Mononuclear cell (primary cell): ENCODE data around the gene ANKH. TPM values are rescaled to one million over a fixed set of nuclear protein-coding genes. Genes with fewer than 3 reads are reported as not detected.
"Not testable (repeated sequence)": the region's sequence is repeated elsewhere in the genome, so short reads cannot be mapped to it uniquely, and the experiment has no call there.

ENCODE experiments used
- H3K27me3 ChIP-seq: 2 replicates; pipeline ENCODE4 v1.6.0; 2011; ENCODE audit warnings: low read length, control low read depth; ENCODE audit not compliant: insufficient read depth
- H3K4me1 ChIP-seq: 2 replicates; pipeline ENCODE4 v1.5.1; 2011; ENCODE audit warnings: mild to moderate bottlenecking, low read length, control low read depth; ENCODE audit not compliant: insufficient read depth
- H3K4me3 ChIP-seq: 2 replicates; pipeline ENCODE4 v1.5.1; 2011; ENCODE audit warnings: mild to moderate bottlenecking, low read length, moderate library complexity
- H3K9me3 ChIP-seq: 2 replicates; pipeline ENCODE4 v1.5.1; 2011; ENCODE audit warnings: low read depth, mild to moderate bottlenecking, control low read depth, low read length
- total RNA-seq: library from RNA; depleted of rRNA; stranded (reverse); fragments of >200 nt; gene quantifications from one replicate; pipeline ENCODE4 v1.2.3, GENCODE V29; 2012

ANKH gene
- total RNA-seq, 1 donor = 35.7 TPM

DNA sequence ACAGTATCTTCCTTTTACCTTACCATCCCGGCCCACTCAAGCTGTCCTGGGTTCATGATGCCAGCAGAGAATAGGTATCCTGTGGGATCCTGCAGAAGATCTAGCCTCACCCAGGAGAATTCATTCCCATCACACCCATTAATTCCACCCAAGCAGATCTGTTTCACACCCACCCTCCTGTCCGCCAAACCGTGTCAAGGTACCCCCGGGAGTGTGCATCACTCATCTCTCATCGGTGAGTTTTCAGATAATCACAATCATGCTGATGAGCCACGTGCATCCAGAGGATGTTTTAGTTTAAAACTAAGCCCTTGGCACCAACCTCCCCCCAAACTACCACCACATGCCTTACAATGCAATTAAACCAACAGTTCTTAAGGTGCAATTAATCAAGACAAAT is 18.8 kb downstream of the ANKH start:
- Histone ChIP-seq H3K4me3 (no peak overlapping the region), H3K4me1 (peaks cover 14% of the 10 kb centered on the region), H3K27me3 (no peaks in the 10 kb centered on the region), H3K9me3 (no peaks in the 10 kb centered on the region)

DNA sequence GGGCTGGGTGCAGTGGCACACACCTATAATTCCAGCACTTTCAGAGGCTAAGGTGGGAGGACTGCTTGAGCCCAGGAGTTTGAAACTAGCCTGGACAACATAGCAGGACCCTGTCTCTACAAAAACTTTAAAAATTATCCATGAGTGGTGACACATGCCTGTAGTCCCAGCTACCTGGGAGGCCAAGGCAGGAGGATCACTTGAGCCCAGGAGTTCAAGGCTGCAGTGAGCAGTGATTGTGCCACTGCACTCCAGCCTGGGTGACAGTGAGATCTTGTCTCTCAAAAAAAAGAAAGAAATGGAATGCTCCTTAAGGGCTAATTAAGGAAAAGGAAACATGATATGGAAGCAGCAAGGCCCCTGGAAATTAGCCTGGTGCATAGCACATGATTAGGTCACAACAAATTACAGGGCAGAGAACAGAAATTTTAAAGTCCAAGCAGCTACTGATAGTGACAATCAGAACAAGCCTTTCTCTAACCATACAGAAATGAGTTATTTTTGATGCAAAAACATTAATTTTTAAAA is 19.5 kb downstream of the ANKH start:
- no peaks in the 10 kb centered on the region for H3K27me3 ChIP-seq
- peaks cover 14% of the 10 kb centered on the region for H3K4me1 ChIP-seq
- H3K4me3 ChIP-seq = no peak overlapping the region
- H3K9me3 ChIP-seq = no peaks in the 10 kb centered on the region

DNA sequence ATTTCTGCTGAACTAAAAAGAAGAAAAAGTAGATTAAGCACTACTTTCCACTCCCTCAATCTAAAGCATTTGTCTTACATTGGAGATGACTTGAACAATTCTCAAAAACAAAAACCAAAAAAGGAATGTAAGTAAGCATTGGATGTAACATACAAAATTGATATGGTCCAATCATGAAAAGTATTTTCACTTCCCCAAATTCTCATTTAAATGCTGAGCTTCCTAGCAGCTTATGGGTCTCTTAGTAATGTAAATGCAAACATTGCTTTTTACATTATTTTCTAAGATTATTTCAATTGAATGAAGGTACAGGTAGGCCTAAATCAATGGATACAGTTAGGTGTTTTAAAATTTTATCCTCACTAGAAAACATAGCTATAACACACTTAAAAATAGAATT is 20.0 kb downstream of the ANKH start:
- H3K4me1 ChIP-seq = peaks cover 10% of the 10 kb centered on the region
- no peaks in the 10 kb centered on the region for H3K27me3 ChIP-seq
- H3K9me3 ChIP-seq = no peaks in the 10 kb centered on the region
- no peak overlapping the region for H3K4me3 ChIP-seq

DNA sequence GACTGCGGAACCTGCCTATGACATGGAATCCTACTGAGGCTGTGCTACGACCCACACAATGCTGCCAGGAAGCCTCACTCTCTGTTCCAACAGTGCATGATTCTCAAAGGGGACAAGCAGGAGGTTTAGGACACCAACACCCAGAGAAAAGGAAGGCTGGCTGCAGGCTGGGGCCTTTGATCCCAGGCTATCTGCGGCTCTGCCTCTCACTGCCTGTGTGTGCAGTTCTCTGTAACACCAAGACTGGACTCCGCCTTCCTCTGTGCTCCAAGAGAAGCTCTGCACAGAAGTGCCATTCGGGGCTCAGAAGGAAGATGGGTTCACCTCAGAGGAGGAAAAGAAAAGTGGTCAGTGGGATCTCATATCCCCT is 20.5 kb downstream of the ANKH start:
- Histone ChIP-seq H3K4me1 (peaks cover 8% of the 10 kb centered on the region), H3K9me3 (no peaks in the 10 kb centered on the region), H3K27me3 (no peaks in the 10 kb centered on the region), H3K4me3 (no peak overlapping the region)

DNA sequence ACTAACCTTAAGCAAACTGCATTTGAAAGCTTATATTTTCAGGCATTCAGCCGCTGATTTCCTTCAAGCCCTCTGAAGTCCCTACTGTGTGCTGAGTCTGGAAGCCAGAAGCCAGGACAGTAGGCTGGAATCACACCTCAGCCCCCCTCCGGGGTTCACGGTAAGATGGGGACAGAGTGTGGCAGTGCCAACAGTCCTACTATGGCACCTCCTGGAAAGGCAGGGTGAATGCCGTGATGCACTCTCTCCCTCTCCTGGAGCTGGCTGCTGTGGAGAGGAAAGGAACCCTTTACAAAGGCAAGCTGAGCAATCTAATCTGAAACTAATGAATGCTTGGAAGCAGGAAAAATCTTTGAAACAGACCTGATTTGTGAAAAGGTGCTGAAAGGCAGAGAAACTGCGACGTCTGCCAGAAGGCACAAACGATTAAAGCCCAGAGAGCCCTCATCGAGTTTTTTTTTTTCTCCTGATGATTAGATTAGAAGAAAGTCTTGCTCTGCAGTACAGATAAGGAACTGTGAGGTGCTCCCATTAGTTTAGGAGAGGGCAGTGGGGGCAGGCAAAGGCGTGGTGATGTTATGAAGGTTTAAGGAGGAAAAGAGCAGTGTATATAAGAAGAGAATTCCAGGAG is 21.0 kb downstream of the ANKH start:
- Histone ChIP-seq H3K4me3 (no peak overlapping the region), H3K27me3 (no peaks in the 10 kb centered on the region), H3K4me1 (peaks cover 8% of the 10 kb centered on the region), H3K9me3 (no peaks in the 10 kb centered on the region)

DNA sequence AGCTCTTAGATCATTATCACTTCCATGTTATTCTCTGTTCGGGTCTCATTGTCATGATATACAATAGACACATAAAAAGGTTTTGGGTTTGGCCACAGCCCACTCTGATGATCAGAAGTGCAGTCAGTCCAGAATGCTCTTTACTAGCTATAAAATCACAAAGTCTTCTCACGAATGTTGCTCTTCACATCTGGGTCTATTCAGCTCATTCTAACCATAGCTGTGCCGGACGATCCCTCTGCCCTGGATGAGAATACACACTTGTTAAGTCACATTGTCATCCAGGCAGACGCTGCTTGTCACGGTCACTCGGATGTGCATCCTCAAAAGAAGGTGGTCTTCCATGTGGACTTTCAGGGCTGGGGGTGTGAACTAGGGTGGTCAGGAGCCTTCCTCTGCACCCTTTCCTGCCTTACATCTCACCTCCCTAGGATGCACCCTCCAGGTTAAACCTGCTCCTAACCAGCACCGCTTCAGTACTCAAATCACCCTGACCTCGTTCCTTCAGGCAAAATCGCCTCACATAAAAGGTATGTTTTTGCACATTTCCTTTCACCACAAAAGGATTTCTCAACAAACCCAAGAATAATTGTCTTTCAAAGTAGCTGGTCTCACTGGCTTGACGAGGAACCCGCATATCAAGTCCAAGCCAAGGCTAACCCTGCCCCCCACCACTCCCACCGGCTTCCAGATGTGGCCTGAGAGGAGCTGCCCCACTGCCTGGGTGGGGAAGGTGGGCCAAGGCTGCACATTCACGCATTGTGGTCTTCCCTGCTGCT is 21.9 kb downstream of the ANKH start:
- H3K4me3 ChIP-seq = no peak overlapping the region
- H3K27me3 ChIP-seq = no peaks in the 10 kb centered on the region

DNA sequence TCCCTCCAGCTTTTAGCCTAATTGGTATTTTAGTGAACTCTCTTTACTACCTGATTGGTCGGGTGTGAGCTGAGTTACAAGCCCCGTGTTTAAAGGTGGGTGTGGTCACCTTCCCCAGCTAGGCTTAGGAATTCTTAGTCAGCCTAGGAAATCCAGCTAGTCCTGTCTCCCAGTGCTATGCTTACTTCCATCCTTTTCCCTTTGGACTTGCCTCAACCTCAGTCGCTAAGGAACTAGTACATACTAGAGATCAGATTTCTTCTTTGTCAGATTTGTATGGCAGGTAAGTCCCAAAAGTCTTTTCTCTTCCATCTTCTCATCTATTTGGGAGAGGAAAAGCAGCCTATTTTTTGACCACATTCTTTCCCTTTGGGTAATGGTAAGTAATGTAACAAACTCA is 22.6 kb downstream of the ANKH start:
- H3K4me1 ChIP-seq, H3K9me3 ChIP-seq, H3K27me3 ChIP-seq, H3K4me3 ChIP-seq: not testable (repeated sequence)

More for the DNA sequence above, 21.9 kb downstream of the ANKH start:
- Histone ChIP-seq H3K9me3 (no peaks in the 10 kb centered on the region), H3K4me1 (peaks cover 3% of the 10 kb centered on the region)

DNA sequence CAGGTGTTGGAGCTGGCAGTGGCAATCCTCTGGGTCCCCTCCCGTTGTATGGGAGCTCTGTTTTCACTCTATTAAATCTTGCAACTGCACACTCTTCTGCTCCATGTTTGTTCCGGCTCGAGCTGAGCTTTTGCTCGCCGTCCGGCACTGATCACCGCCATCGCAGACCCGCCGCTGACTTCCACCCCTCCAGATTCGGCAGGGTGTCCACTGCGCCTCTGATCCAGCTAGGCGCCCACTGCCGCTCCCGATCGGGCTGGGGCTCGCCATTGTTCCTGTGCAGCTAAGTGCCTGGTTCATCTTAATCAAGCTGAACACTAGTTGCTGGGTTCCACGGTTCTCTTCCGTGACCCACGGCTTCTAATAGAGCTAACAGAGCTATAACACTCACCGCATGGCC is 23.2 kb downstream of the ANKH start:
- Histone ChIP-seq H3K4me3 (no peak overlapping the region), H3K27me3 (no peaks in the 10 kb centered on the region), H3K4me1 (no peaks in the 10 kb centered on the region), H3K9me3 (no peaks in the 10 kb centered on the region)

DNA sequence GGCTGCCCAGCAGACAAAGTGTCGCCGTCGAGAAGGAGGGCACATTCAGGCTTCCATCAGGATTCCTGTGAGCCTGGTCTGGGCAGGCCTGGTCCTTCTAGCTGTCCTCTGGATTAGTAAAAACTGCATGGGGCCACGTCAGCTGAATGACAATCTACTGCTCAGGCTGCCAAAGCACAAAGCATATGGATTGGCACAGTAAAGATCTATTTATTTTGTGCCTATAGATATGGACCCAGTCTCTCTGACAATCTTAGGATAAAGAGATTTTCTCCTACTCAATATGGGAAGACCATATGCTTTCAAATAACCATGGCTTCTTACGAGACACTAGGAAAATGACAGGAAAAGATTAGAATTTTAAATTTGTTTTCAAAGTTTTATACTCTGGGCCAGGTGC is 24.1 kb downstream of the ANKH start:
- no peaks in the 10 kb centered on the region for H3K27me3 ChIP-seq

DNA sequence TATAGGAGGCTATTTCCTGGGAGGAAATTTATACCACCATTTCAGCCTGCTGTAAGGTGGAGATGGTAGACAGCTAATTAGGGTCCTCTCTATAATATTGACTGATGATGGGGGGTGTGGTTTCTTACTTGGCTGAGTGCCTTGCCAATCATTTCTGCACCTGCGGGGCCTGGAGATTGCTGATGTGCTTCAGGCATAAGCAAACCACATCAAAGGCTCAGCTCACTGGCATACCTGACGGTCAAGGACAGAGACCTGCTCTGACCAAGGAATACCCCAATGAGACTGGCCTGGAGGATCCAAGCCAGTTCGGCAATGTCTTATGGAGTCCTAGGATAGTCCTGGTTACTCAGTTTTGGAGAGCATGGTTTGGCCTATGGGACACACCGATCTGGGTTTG is 29.5 kb downstream of the ANKH start:
- H3K27me3 ChIP-seq = no peaks in the 10 kb centered on the region
- H3K9me3 ChIP-seq = no peaks in the 10 kb centered on the region
- no peaks in the 10 kb centered on the region for H3K4me1 ChIP-seq

More for the DNA sequence above, 24.1 kb downstream of the ANKH start:
- no peaks in the 10 kb centered on the region for H3K9me3 ChIP-seq
- no peaks in the 10 kb centered on the region for H3K4me1 ChIP-seq
- H3K4me3 ChIP-seq = no peak overlapping the region

DNA sequence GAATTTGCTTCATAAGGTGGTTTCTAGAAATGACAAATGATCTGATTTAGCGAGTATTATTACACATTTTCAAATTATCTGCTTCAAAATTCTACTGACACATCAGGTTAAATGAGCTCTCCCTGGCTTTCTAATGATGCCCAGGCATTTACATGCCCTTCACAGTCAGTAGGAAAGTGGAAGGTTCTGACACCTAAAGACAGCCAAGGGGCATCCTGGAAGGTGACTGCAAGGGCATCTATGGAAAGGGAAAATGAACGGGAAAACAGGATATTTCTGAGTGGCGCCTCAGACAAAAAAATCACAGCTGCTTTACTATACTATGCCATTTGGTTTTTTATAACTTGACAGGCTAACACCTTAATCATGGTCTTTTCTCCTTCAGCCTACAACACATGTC is 31.0 kb downstream of the ANKH start:
- Histone ChIP-seq H3K4me1 (no peaks in the 10 kb centered on the region), H3K9me3 (no peaks in the 10 kb centered on the region), H3K4me3 (no peak overlapping the region), H3K27me3 (no peaks in the 10 kb centered on the region)

More for the DNA sequence above, 29.5 kb downstream of the ANKH start:
- no peak overlapping the region for H3K4me3 ChIP-seq

DNA sequence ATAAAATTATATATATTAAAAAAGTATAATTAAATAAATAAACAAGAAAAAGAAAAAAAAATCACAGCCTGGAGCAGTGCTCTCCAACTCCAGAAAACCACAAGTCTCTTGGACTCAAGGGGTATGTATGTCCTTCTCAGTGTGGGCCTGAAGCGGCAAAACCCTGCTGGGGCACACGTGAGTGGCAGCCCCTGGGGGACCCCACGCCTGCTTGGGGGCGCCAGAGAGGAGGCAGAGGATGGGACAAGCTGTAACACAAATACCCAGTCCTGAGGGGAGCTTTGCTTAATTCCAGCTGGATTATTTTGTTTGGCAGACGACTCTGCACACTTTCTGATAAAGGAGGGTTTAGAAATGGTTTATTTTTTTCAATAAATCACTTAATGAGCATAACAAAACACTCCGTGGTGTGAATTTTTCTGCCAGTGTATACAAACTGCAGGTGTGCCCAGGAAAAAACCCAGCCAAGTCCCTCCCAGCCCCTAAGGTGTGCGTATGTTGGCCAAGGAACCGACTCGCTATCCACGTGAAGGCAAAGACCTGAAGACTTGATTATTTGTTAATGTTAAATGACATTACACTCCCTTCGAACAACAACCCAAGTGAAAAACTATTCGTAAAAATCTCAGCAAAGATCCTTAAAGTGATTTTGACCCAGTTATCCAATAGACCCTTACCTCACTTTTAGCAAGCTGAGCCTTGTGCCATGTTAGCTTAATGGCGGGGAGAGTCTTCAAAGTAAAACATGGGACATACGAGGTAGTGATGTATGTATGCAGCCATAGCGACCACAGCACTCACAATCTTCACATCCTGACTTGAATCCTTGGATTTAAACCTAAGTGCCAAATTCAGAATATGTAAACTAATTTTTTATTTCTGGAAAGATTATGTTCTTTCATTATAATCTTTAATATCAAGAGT is 32.9 kb downstream of the ANKH start:
- H3K4me1 ChIP-seq = no peaks in the 10 kb centered on the region

DNA sequence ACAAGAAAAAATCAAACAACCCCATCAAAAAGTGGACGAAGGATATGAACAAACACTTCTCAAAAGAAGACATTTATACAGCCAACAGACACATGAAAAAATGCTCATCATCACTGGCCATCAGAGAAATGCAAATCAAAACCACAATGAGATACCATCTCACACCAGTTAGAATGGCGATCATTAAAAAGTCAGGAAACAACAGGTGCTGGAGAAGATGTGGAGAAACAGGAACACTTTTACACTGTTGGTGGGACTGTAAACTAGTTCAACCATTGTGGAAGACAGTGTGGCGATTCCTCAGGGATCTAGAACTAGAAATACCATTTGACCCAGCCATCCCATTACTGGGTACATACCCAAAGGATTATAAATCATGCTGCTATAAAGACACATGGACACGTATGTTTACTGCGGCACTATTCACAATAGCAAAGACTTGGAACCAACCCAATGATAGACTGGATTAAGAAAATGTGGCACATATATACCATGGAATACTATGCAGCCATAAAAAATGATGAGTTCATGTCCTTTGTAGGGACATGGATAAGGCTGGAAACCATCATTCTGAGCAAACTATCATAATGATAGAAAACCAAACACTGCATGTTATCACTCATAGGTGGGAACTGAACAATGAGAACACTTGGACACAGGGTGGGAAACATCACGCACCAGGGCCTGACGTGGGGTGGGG is 34.0 kb downstream of the ANKH start:
- H3K4me3 ChIP-seq, H3K9me3 ChIP-seq, H3K4me1 ChIP-seq, H3K27me3 ChIP-seq: not testable (repeated sequence)

More for the DNA sequence above, 32.9 kb downstream of the ANKH start:
- no peak overlapping the region for H3K4me3 ChIP-seq
- H3K27me3 ChIP-seq = no peaks in the 10 kb centered on the region
- H3K9me3 ChIP-seq = no peaks in the 10 kb centered on the region

DNA sequence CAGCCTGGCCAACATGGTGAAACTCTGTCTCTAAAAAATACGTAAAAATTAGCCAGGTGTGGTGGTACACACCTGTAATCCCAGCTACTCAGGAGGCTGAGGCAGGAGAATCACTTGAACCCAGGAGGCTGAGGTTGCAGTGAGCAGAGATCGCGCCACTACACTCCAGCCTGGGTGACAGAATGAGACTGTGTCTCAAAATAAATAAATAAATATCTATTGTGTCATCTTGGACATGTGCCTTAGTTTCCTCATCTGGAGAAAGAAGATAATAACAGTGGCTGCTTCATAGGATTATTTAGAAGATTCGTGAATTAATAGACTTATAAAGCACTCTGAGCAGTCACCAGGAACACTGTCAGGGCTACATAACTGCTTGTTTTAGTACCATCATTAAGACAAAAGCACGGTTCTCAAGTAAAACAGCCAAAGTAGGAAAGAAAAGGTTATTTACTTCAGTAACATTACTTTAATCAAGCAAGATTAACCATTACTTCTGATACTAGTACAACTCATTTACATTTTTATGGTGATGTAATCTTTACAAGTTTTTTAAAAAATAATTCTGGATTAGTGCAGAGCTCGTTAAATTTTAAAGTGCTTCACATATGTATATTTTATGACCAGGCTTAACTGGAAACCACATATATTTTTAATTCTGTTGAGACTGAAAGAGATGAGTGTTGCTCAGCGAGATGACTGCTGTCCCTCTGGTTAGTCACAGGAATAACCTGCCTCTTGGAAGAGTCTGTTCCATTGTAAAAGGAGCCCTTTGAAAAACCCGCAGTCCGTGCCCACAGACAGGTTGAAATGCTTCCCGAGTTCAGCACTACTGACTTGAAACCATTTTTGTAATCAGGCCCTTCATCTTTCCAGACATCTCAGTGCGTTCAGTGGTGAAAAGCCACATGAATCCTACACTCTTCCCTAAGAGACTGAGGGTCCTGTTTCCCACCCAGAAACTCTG is 36.7 kb downstream of the ANKH start:
- Histone ChIP-seq H3K4me3 (no peak overlapping the region), H3K27me3 (no peaks in the 10 kb centered on the region), H3K9me3 (no peaks in the 10 kb centered on the region), H3K4me1 (no peaks in the 10 kb centered on the region)
